Neural cell (in vitro differentiated cells): ENCODE measurements around the gene TTLL1. TPM values are rescaled to one million over a fixed set of nuclear protein-coding genes. Genes with fewer than 3 reads are reported as not detected.

Experiments
- H2AFZ ChIP-seq: fragments of 200-600, 300-800 bp; sonication (generic), shearing (Covaris generic); 2 replicates; pipeline ENCODE4 v1.6.0; 2014; ENCODE audit warnings: low read depth, mild to moderate bottlenecking, antibody characterized with exemption, low read length, moderate library complexity
- H3F3A ChIP-seq: fragments of 200-600 bp; shearing (Covaris generic); 2 replicates; pipeline ENCODE4 v1.6.1; 2016; ENCODE audit warnings: mild to moderate bottlenecking, moderate library complexity, mixed read lengths, antibody characterized with exemption, low read length; ENCODE audit not compliant: insufficient read depth, poor library complexity, severe bottlenecking
- H3K27ac ChIP-seq: fragments of 200-600, 300-800 bp; sonication (generic), shearing (Covaris generic); 2 replicates; pipeline ENCODE4 v1.5.1; 2014; ENCODE audit warnings: mild to moderate bottlenecking, low read length, moderate library complexity
- H3K27me3 ChIP-seq: fragments of 300-800, 200-600 bp; sonication (generic), shearing (Covaris generic); 2 replicates; pipeline ENCODE4 v1.6.0; 2014; ENCODE audit warnings: mild to moderate bottlenecking, low read depth, low read length, moderate library complexity; ENCODE audit not compliant: insufficient read depth
- H3K36me3 ChIP-seq: fragments of 300-800, 200-600 bp; sonication (generic), shearing (Covaris generic); 2 replicates; pipeline ENCODE4 v1.5.1; 2014; ENCODE audit warnings: mild to moderate bottlenecking, antibody characterized with exemption, low read length, moderate library complexity; ENCODE audit not compliant: insufficient read depth
- H3K4me2 ChIP-seq: fragments of 300-800, 200-600 bp; sonication (generic), shearing (Covaris generic); 2 replicates; pipeline ENCODE4 v1.6.0; 2014; ENCODE audit warnings: mild to moderate bottlenecking, low read length
- H3K4me3 ChIP-seq: fragments of 300-800, 200-600 bp; sonication (generic), shearing (Covaris generic); 2 replicates; pipeline ENCODE4 v1.5.1; 2014; ENCODE audit warnings: mild to moderate bottlenecking, low read length, moderate library complexity
- H3K79me2 ChIP-seq: fragments of 200-600 bp; shearing (Covaris generic); replicated peaks from 2 replicates; pipeline ENCODE4 v1.6.0; 2014; ENCODE audit warnings: mild to moderate bottlenecking, low read length, moderate library complexity; ENCODE audit not compliant: insufficient read depth
- H3K9ac ChIP-seq: fragments of 300-800, 200-600 bp; sonication (generic), shearing (Covaris generic); 2 replicates; pipeline ENCODE4 v1.6.1; 2016; ENCODE audit warnings: mild to moderate bottlenecking, low read length, mixed read lengths
- H3K9me2 ChIP-seq: fragments of 200-600 bp; shearing (Covaris generic); 2 replicates; pipeline ENCODE4 v1.6.1; 2016; ENCODE audit warnings: mild to moderate bottlenecking, low read length, mixed read lengths; ENCODE audit not compliant: insufficient read depth
- H3K9me3 ChIP-seq: fragments of 200-600, 300-800 bp; sonication (generic), shearing (Covaris generic); 2 replicates; pipeline ENCODE4 v1.6.1; 2016; ENCODE audit warnings: mild to moderate bottlenecking, mixed run types, low read length, moderate library complexity, mixed read lengths
- H4K20me1 ChIP-seq: fragments of 200-600 bp; shearing (Covaris generic); 2 replicates; pipeline ENCODE4 v1.6.1; 2016; ENCODE audit warnings: mild to moderate bottlenecking, mixed run types; ENCODE audit not compliant: insufficient read depth
- EP300 ChIP-seq: fragments of 450-650 bp; conservative IDR thresholded peaks from 2 replicates; pipeline ENCODE4 v1.6.1; 2014; ENCODE audit warnings: antibody characterized with exemption, mild to moderate bottlenecking, moderate library complexity; ENCODE audit not compliant: poor library complexity, severe bottlenecking
- EZH2 ChIP-seq: fragments of 200-600, 300-800 bp; shearing (Covaris generic), sonication (generic); IDR thresholded peaks from 2 replicates; pipeline ENCODE4 v1.6.1; 2014; ENCODE audit warnings: antibody characterized with exemption, low read length, borderline replicate concordance, mild to moderate bottlenecking; ENCODE audit not compliant: insufficient read depth, poor library complexity, severe bottlenecking
- MXI1 ChIP-seq: fragments of 450-650 bp; conservative IDR thresholded peaks from 2 replicates; pipeline ENCODE4 v1.6.1; 2014; ENCODE audit warnings: antibody characterized with exemption, mild to moderate bottlenecking; ENCODE audit not compliant: poor library complexity, severe bottlenecking
- POLR2AphosphoS5 ChIP-seq: IDR thresholded peaks from 2 replicates; pipeline ENCODE4 v1.6.1; 2012
- RAD21 ChIP-seq: fragments of 450-650 bp; conservative IDR thresholded peaks from 2 replicates; pipeline ENCODE4 v1.6.1; 2014; ENCODE audit warnings: antibody characterized with exemption, mild to moderate bottlenecking, moderate library complexity
- SMC3 ChIP-seq: fragments of 450-650 bp; conservative IDR thresholded peaks from 2 replicates; pipeline ENCODE4 v1.6.1; 2014; ENCODE audit warnings: antibody characterized with exemption, mild to moderate bottlenecking, moderate library complexity; ENCODE audit not compliant: poor library complexity
- TAF1 ChIP-seq: IDR thresholded peaks from 2 replicates; pipeline ENCODE4 v1.6.1; 2012; ENCODE audit warnings: low read depth
- polyA plus RNA-seq: library from polyadenylated mRNA; depleted of rRNA; stranded (reverse); fragments of >200 nt; gene quantifications from 2 replicates; pipeline ENCODE4 v1.2.3, GENCODE V29; 2014
- TF ChIP-seq, protein P1 (sequence below): fragments of 450-650 bp; IDR thresholded peaks from 2 replicates; pipeline ENCODE4 v1.5.1; 2014; ENCODE audit warnings: antibody characterized with exemption, mild to moderate bottlenecking, moderate library complexity; ENCODE audit not compliant: poor library complexity, severe bottlenecking
- TF ChIP-seq, protein P2 (sequence below): IDR thresholded peaks from 2 replicates; pipeline ENCODE4 v1.6.1; 2012; ENCODE audit warnings: borderline replicate concordance

The TTLL1 gene
- polyA plus RNA-seq, 1 donor from 2014 or later, result 36.3 TPM

DNA sequence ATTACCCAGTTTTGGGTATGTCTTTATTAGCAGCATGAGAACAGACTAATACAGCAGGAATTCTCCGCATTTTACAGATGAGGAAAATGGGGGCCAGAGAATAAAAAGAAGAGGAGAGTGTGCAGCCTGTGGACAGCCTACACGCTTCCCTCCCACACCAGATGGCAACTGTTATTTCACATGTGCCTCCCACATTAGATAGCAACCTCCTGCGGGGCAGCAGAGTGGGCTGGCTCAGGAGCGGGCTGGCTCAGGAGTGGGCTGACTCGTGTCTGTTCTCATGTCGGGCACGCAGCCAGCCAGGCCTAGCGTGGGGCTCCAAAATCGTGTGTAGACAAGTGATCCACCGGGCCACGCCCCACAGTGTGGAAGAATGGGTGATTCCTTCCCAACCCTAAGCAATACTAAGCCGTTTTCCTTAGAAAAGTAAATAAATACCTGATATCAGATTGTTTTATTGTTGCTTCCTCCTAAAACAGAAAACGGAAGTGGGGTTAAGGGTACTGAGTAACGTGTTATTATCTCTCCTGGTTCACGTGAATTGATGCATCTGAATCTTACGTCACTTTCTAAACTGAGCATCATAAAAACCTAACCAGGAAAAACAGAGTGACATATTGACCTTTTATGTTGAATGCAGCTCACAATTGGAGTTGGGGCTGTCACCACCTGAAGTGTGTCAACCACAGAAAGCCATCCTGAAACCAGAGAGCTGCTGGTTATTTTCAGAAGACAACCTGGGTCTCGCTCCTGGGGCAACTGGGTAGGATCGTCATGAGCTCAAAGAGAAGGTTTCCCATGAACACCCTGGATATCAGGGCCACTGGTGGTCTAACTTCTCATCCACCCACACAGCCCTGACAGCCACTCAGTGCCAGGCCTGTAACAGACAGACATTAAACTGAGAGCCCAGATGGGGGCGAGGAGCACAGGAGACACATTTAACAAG lies 3.3 kb downstream of the TTLL1 start:
- no peak overlapping the region for H3K4me2 ChIP-seq
- no peaks in the 10 kb centered on the region for H3F3A ChIP-seq
- no peaks in the 10 kb centered on the region for H4K20me1 ChIP-seq
- no peak overlapping the region for H3K27ac ChIP-seq
- H3K79me2 ChIP-seq, result no peaks in the 10 kb centered on the region
- TF ChIP-seq, protein P1, sequence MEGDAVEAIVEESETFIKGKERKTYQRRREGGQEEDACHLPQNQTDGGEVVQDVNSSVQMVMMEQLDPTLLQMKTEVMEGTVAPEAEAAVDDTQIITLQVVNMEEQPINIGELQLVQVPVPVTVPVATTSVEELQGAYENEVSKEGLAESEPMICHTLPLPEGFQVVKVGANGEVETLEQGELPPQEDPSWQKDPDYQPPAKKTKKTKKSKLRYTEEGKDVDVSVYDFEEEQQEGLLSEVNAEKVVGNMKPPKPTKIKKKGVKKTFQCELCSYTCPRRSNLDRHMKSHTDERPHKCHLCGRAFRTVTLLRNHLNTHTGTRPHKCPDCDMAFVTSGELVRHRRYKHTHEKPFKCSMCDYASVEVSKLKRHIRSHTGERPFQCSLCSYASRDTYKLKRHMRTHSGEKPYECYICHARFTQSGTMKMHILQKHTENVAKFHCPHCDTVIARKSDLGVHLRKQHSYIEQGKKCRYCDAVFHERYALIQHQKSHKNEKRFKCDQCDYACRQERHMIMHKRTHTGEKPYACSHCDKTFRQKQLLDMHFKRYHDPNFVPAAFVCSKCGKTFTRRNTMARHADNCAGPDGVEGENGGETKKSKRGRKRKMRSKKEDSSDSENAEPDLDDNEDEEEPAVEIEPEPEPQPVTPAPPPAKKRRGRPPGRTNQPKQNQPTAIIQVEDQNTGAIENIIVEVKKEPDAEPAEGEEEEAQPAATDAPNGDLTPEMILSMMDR, result no peak
- no peak for TF ChIP-seq POLR2AphosphoS5
- TF ChIP-seq, protein P2, sequence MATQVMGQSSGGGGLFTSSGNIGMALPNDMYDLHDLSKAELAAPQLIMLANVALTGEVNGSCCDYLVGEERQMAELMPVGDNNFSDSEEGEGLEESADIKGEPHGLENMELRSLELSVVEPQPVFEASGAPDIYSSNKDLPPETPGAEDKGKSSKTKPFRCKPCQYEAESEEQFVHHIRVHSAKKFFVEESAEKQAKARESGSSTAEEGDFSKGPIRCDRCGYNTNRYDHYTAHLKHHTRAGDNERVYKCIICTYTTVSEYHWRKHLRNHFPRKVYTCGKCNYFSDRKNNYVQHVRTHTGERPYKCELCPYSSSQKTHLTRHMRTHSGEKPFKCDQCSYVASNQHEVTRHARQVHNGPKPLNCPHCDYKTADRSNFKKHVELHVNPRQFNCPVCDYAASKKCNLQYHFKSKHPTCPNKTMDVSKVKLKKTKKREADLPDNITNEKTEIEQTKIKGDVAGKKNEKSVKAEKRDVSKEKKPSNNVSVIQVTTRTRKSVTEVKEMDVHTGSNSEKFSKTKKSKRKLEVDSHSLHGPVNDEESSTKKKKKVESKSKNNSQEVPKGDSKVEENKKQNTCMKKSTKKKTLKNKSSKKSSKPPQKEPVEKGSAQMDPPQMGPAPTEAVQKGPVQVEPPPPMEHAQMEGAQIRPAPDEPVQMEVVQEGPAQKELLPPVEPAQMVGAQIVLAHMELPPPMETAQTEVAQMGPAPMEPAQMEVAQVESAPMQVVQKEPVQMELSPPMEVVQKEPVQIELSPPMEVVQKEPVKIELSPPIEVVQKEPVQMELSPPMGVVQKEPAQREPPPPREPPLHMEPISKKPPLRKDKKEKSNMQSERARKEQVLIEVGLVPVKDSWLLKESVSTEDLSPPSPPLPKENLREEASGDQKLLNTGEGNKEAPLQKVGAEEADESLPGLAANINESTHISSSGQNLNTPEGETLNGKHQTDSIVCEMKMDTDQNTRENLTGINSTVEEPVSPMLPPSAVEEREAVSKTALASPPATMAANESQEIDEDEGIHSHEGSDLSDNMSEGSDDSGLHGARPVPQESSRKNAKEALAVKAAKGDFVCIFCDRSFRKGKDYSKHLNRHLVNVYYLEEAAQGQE, result no peak
- TF ChIP-seq MXI1, result no peak
- TF ChIP-seq RAD21, result no peak
- no peak for TF ChIP-seq EZH2
- no peak for TF ChIP-seq SMC3
- TF ChIP-seq EP300, result no peak
- TF ChIP-seq TAF1, result no peak
- H2AFZ ChIP-seq, result no peak overlapping the region
- no peaks in the 10 kb centered on the region for H3K27me3 ChIP-seq
- no peaks in the 10 kb centered on the region for H3K9me3 ChIP-seq
- no peaks in the 10 kb centered on the region for H3K9me2 ChIP-seq
- H3K4me3 ChIP-seq, result no peak overlapping the region
- H3K9ac ChIP-seq, result no peak overlapping the region
- H3K36me3 ChIP-seq, result no peaks in the 10 kb centered on the region

DNA sequence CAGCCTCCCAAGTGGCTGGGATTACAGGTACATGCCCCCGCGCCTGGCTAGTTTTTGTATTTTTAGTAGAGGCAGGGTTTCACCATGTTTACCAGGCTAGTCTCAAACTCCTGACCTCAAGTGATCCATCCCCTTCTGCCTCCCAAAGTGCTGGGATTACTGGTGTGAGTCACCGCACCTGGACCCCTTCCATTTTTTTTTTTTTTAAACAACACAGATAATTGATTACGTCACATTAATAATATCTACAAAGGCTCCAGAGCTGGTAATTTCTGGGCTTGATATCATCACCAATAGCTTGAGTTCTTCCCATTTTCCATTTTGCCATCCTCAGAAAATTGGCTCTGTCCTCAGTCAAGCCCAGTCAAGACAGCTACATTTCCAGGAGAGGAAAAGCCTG lies 7.2 kb downstream of the TTLL1 start:
- Histone ChIP-seq H3K9me2 (no peaks in the 10 kb centered on the region), H2AFZ (no peak overlapping the region), H3K27me3 (no peaks in the 10 kb centered on the region), H3K36me3 (no peaks in the 10 kb centered on the region), H3K4me2 (no peak overlapping the region), H3K9ac (no peak overlapping the region), H3K79me2 (no peaks in the 10 kb centered on the region), H3K4me3 (no peak overlapping the region), H3K27ac (no peak overlapping the region), H3F3A (no peaks in the 10 kb centered on the region), H3K9me3 (no peaks in the 10 kb centered on the region), H4K20me1 (no peaks in the 10 kb centered on the region)
- no peak for TF ChIP-seq SMC3
- TF ChIP-seq, protein P2, result no peak
- TF ChIP-seq, protein P1, result no peak
- no peak for TF ChIP-seq TAF1
- TF ChIP-seq RAD21, result no peak
- no peak for TF ChIP-seq EP300
- TF ChIP-seq POLR2AphosphoS5, result no peak
- TF ChIP-seq EZH2, result no peak
- TF ChIP-seq MXI1, result no peak
